ENCODE measurements around the gene CLEC16A. TPM values are rescaled to one million over a fixed set of nuclear protein-coding genes. Genes with fewer than 3 reads are reported as not detected.

Gene CLEC16A
- total and polyA plus RNA-seq, 4 donors = 14.3 to 44.4 (median 26.4) TPM

- H3K27ac ChIP-seq (ENCODE audit: low read depth in 1 of 2, low read length in 1 of 2) = no peak overlapping the region
- WGBS, 2 donors = 86 to 92% methylated on average over 19 of the region's 19 CpGs
- peaks cover 0 to 40% (median 9%) of the 10 kb centered on the region in 4 donors for H3K36me3 ChIP-seq (ENCODE audit: control insufficient read depth in 4 of 4, insufficient read depth in 4 of 4, low read length in 4 of 4)
- DNase-seq = no peak
- no peak overlapping the region for H3K9ac ChIP-seq (ENCODE audit: insufficient read depth in 1 of 2, low read length in 2 of 2)
- no peaks in the 10 kb centered on the region for H3K27me3 ChIP-seq (ENCODE audit: control insufficient read depth in 3 of 3, insufficient read depth in 3 of 3, low read length in 2 of 3)
- no peak for ATAC-seq (ENCODE audit: insufficient read depth, low FRiP score)
- TF ChIP-seq CTCF (IDR thresholded peaks at IDR 0.05; ENCODE audit: control extremely low read depth, extremely low read depth) = no peak
- no peaks in the 10 kb centered on the region for H3K9me3 ChIP-seq (ENCODE audit: control insufficient read depth in 4 of 4, insufficient read depth in 3 of 4, low read length in 3 of 4)
- H3K4me1 ChIP-seq (ENCODE audit: control insufficient read depth in 5 of 5, insufficient read depth in 5 of 5, low read length in 5 of 5) = peaks cover 0 to 26% (median 5%) of the 10 kb centered on the region in 5 donors
- no peak overlapping the region for H3K4me3 ChIP-seq
These were observed 226.5 kb downstream of the CLEC16A start for GRCh38 chr16:11170696-11171447.

GRCh38 chr16:11171448-11171709 is 227.0 kb downstream of the CLEC16A start:
- ATAC-seq (ENCODE audit: insufficient read depth, low FRiP score) (no peak), DNase-seq (no peak)
- H3K4me1 ChIP-seq (ENCODE audit: control insufficient read depth in 5 of 5, insufficient read depth in 5 of 5, low read length in 5 of 5) = peaks cover 0 to 30% (median 5%) of the 10 kb centered on the region in 5 donors
- H3K9ac ChIP-seq (ENCODE audit: insufficient read depth in 1 of 2, low read length in 2 of 2) = no peak overlapping the region
- 90 to 94% methylated on average over 4 of the region's 4 CpGs for WGBS, 2 donors
- no peak for TF ChIP-seq CTCF (IDR thresholded peaks at IDR 0.05; ENCODE audit: control extremely low read depth, extremely low read depth)
- H3K9me3 ChIP-seq (ENCODE audit: control insufficient read depth in 4 of 4, insufficient read depth in 3 of 4, low read length in 3 of 4) = no peaks in the 10 kb centered on the region
- no peaks in the 10 kb centered on the region for H3K27me3 ChIP-seq (ENCODE audit: control insufficient read depth in 3 of 3, insufficient read depth in 3 of 3, low read length in 2 of 3)
- no peak overlapping the region for H3K4me3 ChIP-seq
- H3K36me3 ChIP-seq (ENCODE audit: control insufficient read depth in 4 of 4, insufficient read depth in 4 of 4, low read length in 4 of 4) = peaks cover 0 to 36% (median 9%) of the 10 kb centered on the region in 4 donors
- no peak overlapping the region for H3K27ac ChIP-seq (ENCODE audit: low read depth in 1 of 2, low read length in 1 of 2)

- peaks cover 0 to 35% (median 8%) of the 10 kb centered on the region in 4 donors for H3K36me3 ChIP-seq (ENCODE audit: control insufficient read depth in 4 of 4, insufficient read depth in 4 of 4, low read length in 4 of 4)
- peak overlapping the region in 1 of 2 donors; percentile 15 for H3K9ac ChIP-seq (ENCODE audit: insufficient read depth in 1 of 2, low read length in 2 of 2)
- ATAC-seq (ENCODE audit: insufficient read depth, low FRiP score) (no peak), DNase-seq (no peak)
- no peak for TF ChIP-seq CTCF (IDR thresholded peaks at IDR 0.05; ENCODE audit: control extremely low read depth, extremely low read depth)
- no peak overlapping the region for H3K4me3 ChIP-seq
- H3K4me1 ChIP-seq (ENCODE audit: control insufficient read depth in 5 of 5, insufficient read depth in 5 of 5, low read length in 5 of 5) = peaks cover 0 to 30% (median 5%) of the 10 kb centered on the region in 5 donors
- no peak overlapping the region for H3K27ac ChIP-seq (ENCODE audit: low read depth in 1 of 2, low read length in 1 of 2)
- no peaks in the 10 kb centered on the region for H3K9me3 ChIP-seq (ENCODE audit: control insufficient read depth in 4 of 4, insufficient read depth in 3 of 4, low read length in 3 of 4)
- 96 to 99% methylated on average over 3 of the region's 3 CpGs for WGBS, 2 donors
- no peaks in the 10 kb centered on the region for H3K27me3 ChIP-seq (ENCODE audit: control insufficient read depth in 3 of 3, insufficient read depth in 3 of 3, low read length in 2 of 3)
These were observed 227.5 kb downstream of the CLEC16A start for GRCh38 chr16:11171757-11172299.

Data from lung (tissue), 12 donors.